Liver (tissue), 9 donors: ENCODE results near the gene TMEM273. TPM values are rescaled to one million over a fixed set of nuclear protein-coding genes. Genes with fewer than 3 reads are reported as not detected.

ENCODE experiments used
- DNase-seq: peaks from one replicate; pipeline ENCODE4 v3.0.0-alpha.2; 2017; ENCODE audit warnings: low spot score
- H3K27ac ChIP-seq, 2 donors: one replicate each; pipeline ENCODE4 v1.7.0; 2013; ENCODE audit warnings: inconsistent platforms in 2 of 2, low read length in 2 of 2, control low read depth in 1 of 2, low read depth in 1 of 2, mild to moderate bottlenecking in 1 of 2
- H3K27me3 ChIP-seq, 4 donors: one replicate each; pipeline versions ENCODE4 v1.6.1 to v1.7.0; 2013; ENCODE audit warnings: low read length in 3 of 4, inconsistent platforms in 1 of 4, mild to moderate bottlenecking in 1 of 4, moderate library complexity in 1 of 4; ENCODE audit not compliant: control insufficient read depth in 4 of 4, insufficient read depth in 4 of 4
- H3K36me3 ChIP-seq, 4 donors: one replicate each; pipeline versions ENCODE4 v1.6.1 to v1.7.0; 2013; ENCODE audit warnings: low read length in 3 of 4, mild to moderate bottlenecking in 3 of 4, low read depth in 1 of 4, moderate library complexity in 1 of 4; ENCODE audit not compliant: control insufficient read depth in 4 of 4, insufficient read depth in 3 of 4
- H3K4me1 ChIP-seq, 4 donors: one replicate each; pipeline versions ENCODE4 v1.6.1 to v1.7.0; 2013; ENCODE audit warnings: low read length in 3 of 4, mild to moderate bottlenecking in 3 of 4, moderate library complexity in 1 of 4; ENCODE audit not compliant: control insufficient read depth in 4 of 4, insufficient read depth in 4 of 4
- H3K4me3 ChIP-seq, 3 donors: one replicate each; pipeline versions ENCODE4 v1.6.1 to v1.7.0; 2013; ENCODE audit warnings: low read length in 3 of 3, control low read depth in 1 of 3, low read depth in 1 of 3, mild to moderate bottlenecking in 1 of 3
- H3K9ac ChIP-seq, 2 donors: one replicate each; pipeline ENCODE4 v1.7.0; 2013; ENCODE audit warnings: low read length in 2 of 2, mild to moderate bottlenecking in 2 of 2, moderate library complexity in 2 of 2, control low read depth in 1 of 2, low read depth in 1 of 2
- H3K9me3 ChIP-seq, 4 donors: one replicate each; pipeline versions ENCODE4 v1.6.1 to v1.7.0; 2013; ENCODE audit warnings: low read length in 3 of 4; ENCODE audit not compliant: control insufficient read depth in 4 of 4
- ATF3 ChIP-seq: IDR thresholded peaks from 2 replicates; pipeline ENCODE4 v1.6.1; 2016; ENCODE audit warnings: antibody characterized with exemption
- CTCF ChIP-seq: fragments of 150-350 bp; IDR thresholded peaks from 2 replicates; pipeline ENCODE4 v1.5.1; 2017; ENCODE audit warnings: improper control_type of control experiment, low read depth, low read length; ENCODE audit not compliant: missing input control
- FOXA1 ChIP-seq: IDR thresholded peaks from 2 replicates; pipeline ENCODE4 v1.6.1; 2016; ENCODE audit warnings: antibody characterized with exemption
- FOXA2 ChIP-seq: IDR thresholded peaks from 2 replicates; pipeline ENCODE4 v1.6.1; 2016; ENCODE audit warnings: antibody characterized with exemption
- GABPA ChIP-seq, 2 donors: IDR thresholded peaks in 1 of 2; conservative IDR thresholded peaks in 1 of 2; 2 replicates each; pipeline ENCODE4 v1.6.1; 2016; ENCODE audit warnings: antibody characterized with exemption in 2 of 2, mild to moderate bottlenecking in 1 of 2, moderate library complexity in 1 of 2
- HNF4A ChIP-seq, 2 donors: conservative IDR thresholded peaks; 2 replicates each; pipeline ENCODE4 v1.6.1; 2016; ENCODE audit warnings: antibody characterized with exemption in 2 of 2, mild to moderate bottlenecking in 2 of 2
- HNF4G ChIP-seq: IDR thresholded peaks from 2 replicates; pipeline ENCODE4 v1.6.1; 2016; ENCODE audit warnings: antibody characterized with exemption
- JUND ChIP-seq, 2 donors: IDR thresholded peaks; 2 replicates each; pipeline ENCODE4 v1.6.1; 2016; ENCODE audit warnings: antibody characterized with exemption in 2 of 2
- MAX ChIP-seq: IDR thresholded peaks from 2 replicates; pipeline ENCODE4 v1.6.1; 2016; ENCODE audit warnings: antibody characterized with exemption
- RAD21 ChIP-seq, 2 donors: IDR thresholded peaks; 2 replicates each; pipeline ENCODE4 v1.6.1; 2016; ENCODE audit warnings: antibody characterized with exemption in 2 of 2, mild to moderate bottlenecking in 2 of 2
- REST ChIP-seq: IDR thresholded peaks from 2 replicates; pipeline ENCODE4 v1.6.1; 2016; ENCODE audit warnings: antibody characterized with exemption, mild to moderate bottlenecking
- RXRA ChIP-seq, 2 donors: IDR thresholded peaks; 2 replicates each; pipeline ENCODE4 v1.6.1; 2017 to 2018; ENCODE audit warnings: antibody characterized with exemption in 2 of 2, mild to moderate bottlenecking in 1 of 2
- SP1 ChIP-seq: IDR thresholded peaks from 2 replicates; pipeline ENCODE4 v1.6.1; 2018; ENCODE audit warnings: antibody characterized with exemption, mild to moderate bottlenecking
- TAF1 ChIP-seq: conservative IDR thresholded peaks from 2 replicates; pipeline ENCODE4 v1.6.1; 2016; ENCODE audit warnings: antibody characterized with exemption, mild to moderate bottlenecking
- ZBTB33 ChIP-seq: IDR thresholded peaks from 2 replicates; pipeline ENCODE4 v1.6.1; 2016; ENCODE audit warnings: antibody characterized with exemption
- WGBS: extraction: QIAGEN DNeasy Blood & Tissue Kit; methylation state at CpG from one replicate; pipeline ENCODE4 v1.1.7; 2013; 5-methylcytosine and 5-hydroxymethylcytosine counted together
- polyA plus RNA-seq, 2 donors: library from polyadenylated mRNA; stranded (reverse) in 1 of 2; unstranded in 1 of 2; fragments of 200-250 nt in 1 of 2; fragments of >200 nt in 1 of 2; fragmentation: Nextera tagmentation in 1 of 2; extraction: Ambion mirVana in 1 of 2; gene quantifications; one replicate each; pipeline versions ENCODE4 v1.2.1 to v1.2.3, GENCODE V29; 2013 to 2015
- total RNA-seq, 2 donors: library from RNA; depleted of rRNA; stranded (reverse); fragments of >200 nt; gene quantifications; one replicate each; pipeline ENCODE4 v1.2.3, GENCODE V29; 2014
- donor health status: healthy.
- donor health status: healthy.
- donor health status: healthy.
- donor health status: healthy.
- donor health status: healthy.

Gene TMEM273
- total and polyA plus RNA-seq, 4 donors: 2.5 to 9.5 (median 4.5) TPM

GRCh38 chr10:49128854-49129253 lies 59.3 kb downstream of the TMEM273 start (continued):
- TF ChIP-seq JUND (IDR thresholded peaks at IDR 0.05): no peak

- no peaks in the 10 kb centered on the region for H3K27me3 ChIP-seq
- H3K9ac ChIP-seq: no peak overlapping the region
- TF ChIP-seq FOXA2 (no peak), SP1 (no peak), HNF4A (conservative IDR thresholded peaks at IDR 0.05) (no peak), JUND (IDR thresholded peaks at IDR 0.05) (no peak), REST (no peak), GABPA (IDR thresholded peaks at IDR 0.05 in 1 of 2, conservative IDR thresholded peaks at IDR 0.05 in 1 of 2) (no peak), RAD21 (IDR thresholded peaks at IDR 0.05) (no peak)
- H3K36me3 ChIP-seq: no peaks in the 10 kb centered on the region
- H3K4me3 ChIP-seq: no peak overlapping the region
- H3K9me3 ChIP-seq: no peaks in the 10 kb centered on the region
- no peak for DNase-seq
- H3K4me1 ChIP-seq: no peaks in the 10 kb centered on the region
- no peak overlapping the region for H3K27ac ChIP-seq
- 89% methylated on average over 7 of the region's 7 CpGs for WGBS
Measured at GRCh38 chr10:49123981-49124950, 63.9 kb downstream of the TMEM273 start.

- Histone ChIP-seq H3K4me3 (no peak overlapping the region), H3K9me3 (no peaks in the 10 kb centered on the region), H3K9ac (no peak overlapping the region), H3K4me1 (no peaks in the 10 kb centered on the region), H3K27me3 (no peaks in the 10 kb centered on the region), H3K27ac (no peak overlapping the region), H3K36me3 (no peaks in the 10 kb centered on the region)
- no peak for TF ChIP-seq FOXA1
- TF ChIP-seq REST: no peak
- no peak for TF ChIP-seq HNF4A (conservative IDR thresholded peaks at IDR 0.05)
- TF ChIP-seq HNF4G: no peak
- TF ChIP-seq MAX: no peak
- no peak for TF ChIP-seq RAD21 (IDR thresholded peaks at IDR 0.05)
- no peak for TF ChIP-seq ATF3
- no peak for TF ChIP-seq JUND (IDR thresholded peaks at IDR 0.05)
- no peak for TF ChIP-seq RXRA (IDR thresholded peaks at IDR 0.05)
- TF ChIP-seq FOXA2: no peak
- TF ChIP-seq CTCF: no peak
- TF ChIP-seq GABPA (IDR thresholded peaks at IDR 0.05 in 1 of 2, conservative IDR thresholded peaks at IDR 0.05 in 1 of 2): no peak
- no peak for TF ChIP-seq TAF1
- TF ChIP-seq ZBTB33: no peak
- no peak for TF ChIP-seq SP1
- no peak for DNase-seq
- WGBS: 84% methylated on average over 3 of the region's 3 CpGs
Measured at GRCh38 chr10:49120911-49121310, 67.3 kb downstream of the TMEM273 start.
